ENCODE results near the gene FLNB.

FLNB gene

GRCh38 chr3:58098531-58098930 lies 90.3 kb downstream of the FLNB start:
- Mint-ChIP-seq H3K4me1 (no peaks in the 10 kb centered on the region), H3K36me3 (ENCODE audit: insufficient read depth) (peaks cover 19% of the 10 kb centered on the region), H3K27ac (ENCODE audit: low read depth) (no peak overlapping the region), H3K27me3 (no peaks in the 10 kb centered on the region), H3K9me3 (no peaks in the 10 kb centered on the region), H3K4me3 (no peak overlapping the region)
- DNase-seq (ENCODE audit: low spot score in 2 of 2) (no peak), ATAC-seq (replicated peaks; ENCODE audit: extremely low read depth, poor library complexity, severe bottlenecking) (no peak)

GRCh38 chr3:58099865-58100264 lies 91.6 kb downstream of the FLNB start:
- no peaks in the 10 kb centered on the region for H3K9me3 Mint-ChIP-seq
- peak overlapping the region; percentile 3 for H3K27ac Mint-ChIP-seq (ENCODE audit: low read depth)
- DNase-seq (ENCODE audit: low spot score in 2 of 2) = no peak
- H3K4me1 Mint-ChIP-seq = no peaks in the 10 kb centered on the region
- ATAC-seq (replicated peaks; ENCODE audit: extremely low read depth, poor library complexity, severe bottlenecking) = no peak
- peaks cover 17% of the 10 kb centered on the region for H3K36me3 Mint-ChIP-seq (ENCODE audit: insufficient read depth)
- no peak overlapping the region for H3K4me3 Mint-ChIP-seq
- no peaks in the 10 kb centered on the region for H3K27me3 Mint-ChIP-seq

GRCh38 chr3:58101499-58102389 lies 93.5 kb downstream of the FLNB start:
- H3K36me3 Mint-ChIP-seq (ENCODE audit: insufficient read depth) = peaks cover 14% of the 10 kb centered on the region
- DNase-seq (ENCODE audit: low spot score in 2 of 2) (no peak), ATAC-seq (replicated peaks; ENCODE audit: extremely low read depth, poor library complexity, severe bottlenecking) (no peak)
- H3K4me1 Mint-ChIP-seq = no peaks in the 10 kb centered on the region
- no peak overlapping the region for H3K27ac Mint-ChIP-seq (ENCODE audit: low read depth)
- no peak overlapping the region for H3K4me3 Mint-ChIP-seq
- no peaks in the 10 kb centered on the region for H3K27me3 Mint-ChIP-seq
- no peaks in the 10 kb centered on the region for H3K9me3 Mint-ChIP-seq

- no peak for ATAC-seq (replicated peaks; ENCODE audit: extremely low read depth, poor library complexity, severe bottlenecking)
- Mint-ChIP-seq H3K4me3 (no peak overlapping the region), H3K27ac (ENCODE audit: low read depth) (no peak overlapping the region), H3K36me3 (ENCODE audit: insufficient read depth) (peaks cover 14% of the 10 kb centered on the region), H3K9me3 (no peaks in the 10 kb centered on the region), H3K4me1 (no peaks in the 10 kb centered on the region), H3K27me3 (no peaks in the 10 kb centered on the region)
- DNase-seq (ENCODE audit: low spot score in 2 of 2) = no peak
Observed at GRCh38 chr3:58102390-58102750, 94.1 kb downstream of the FLNB start.

- Mint-ChIP-seq H3K4me1 (no peaks in the 10 kb centered on the region), H3K4me3 (no peak overlapping the region), H3K36me3 (ENCODE audit: insufficient read depth) (peaks cover 13% of the 10 kb centered on the region), H3K9me3 (no peaks in the 10 kb centered on the region), H3K27ac (ENCODE audit: low read depth) (no peak overlapping the region), H3K27me3 (no peaks in the 10 kb centered on the region)
- ATAC-seq (replicated peaks; ENCODE audit: extremely low read depth, poor library complexity, severe bottlenecking) = no peak
- DNase-seq (ENCODE audit: low spot score in 2 of 2) = no peak
Observed at GRCh38 chr3:58102976-58103451, 94.8 kb downstream of the FLNB start.

- Mint-ChIP-seq H3K9me3 (no peaks in the 10 kb centered on the region), H3K27me3 (no peaks in the 10 kb centered on the region), H3K4me1 (no peaks in the 10 kb centered on the region), H3K4me3 (no peak overlapping the region), H3K36me3 (ENCODE audit: insufficient read depth) (peaks cover 11% of the 10 kb centered on the region), H3K27ac (ENCODE audit: low read depth) (no peak overlapping the region)
- ATAC-seq (replicated peaks; ENCODE audit: extremely low read depth, poor library complexity, severe bottlenecking) (no peak), DNase-seq (ENCODE audit: low spot score in 2 of 2) (no peak)
Observed at GRCh38 chr3:58104151-58104550, 95.9 kb downstream of the FLNB start.

GRCh38 chr3:58104712-58105111 lies 96.5 kb downstream of the FLNB start:
- Mint-ChIP-seq H3K4me3 (no peak overlapping the region), H3K27ac (ENCODE audit: low read depth) (no peak overlapping the region)

GRCh38 chr3:58105196-58105595 lies 97.0 kb downstream of the FLNB start:
- Mint-ChIP-seq H3K27me3 (no peaks in the 10 kb centered on the region), H3K4me3 (no peak overlapping the region), H3K4me1 (no peaks in the 10 kb centered on the region), H3K36me3 (ENCODE audit: insufficient read depth) (peaks cover 13% of the 10 kb centered on the region), H3K27ac (ENCODE audit: low read depth) (no peak overlapping the region), H3K9me3 (no peaks in the 10 kb centered on the region)
- DNase-seq (ENCODE audit: low spot score in 2 of 2) (no peak), ATAC-seq (replicated peaks; ENCODE audit: extremely low read depth, poor library complexity, severe bottlenecking) (no peak)

More at GRCh38 chr3:58104712-58105111, 96.5 kb downstream of the FLNB start:
- ATAC-seq (replicated peaks; ENCODE audit: extremely low read depth, poor library complexity, severe bottlenecking) (no peak), DNase-seq (ENCODE audit: low spot score in 2 of 2) (no peak)
- Mint-ChIP-seq H3K4me1 (no peaks in the 10 kb centered on the region), H3K36me3 (ENCODE audit: insufficient read depth) (peaks cover 11% of the 10 kb centered on the region), H3K27me3 (no peaks in the 10 kb centered on the region), H3K9me3 (no peaks in the 10 kb centered on the region)

GRCh38 chr3:58106061-58106460 lies 97.8 kb downstream of the FLNB start:
- no peak for DNase-seq (ENCODE audit: low spot score in 2 of 2)
- Mint-ChIP-seq H3K27me3 (no peaks in the 10 kb centered on the region), H3K9me3 (no peaks in the 10 kb centered on the region), H3K4me3 (no peak overlapping the region), H3K4me1 (peaks cover 2% of the 10 kb centered on the region), H3K36me3 (ENCODE audit: insufficient read depth) (peaks cover 12% of the 10 kb centered on the region), H3K27ac (ENCODE audit: low read depth) (no peak overlapping the region)
- no peak for ATAC-seq (replicated peaks; ENCODE audit: extremely low read depth, poor library complexity, severe bottlenecking)

GRCh38 chr3:58106640-58107039 lies 98.4 kb downstream of the FLNB start:
- Mint-ChIP-seq H3K36me3 (ENCODE audit: insufficient read depth) (peaks cover 15% of the 10 kb centered on the region), H3K9me3 (no peaks in the 10 kb centered on the region), H3K4me3 (no peak overlapping the region), H3K27ac (ENCODE audit: low read depth) (no peak overlapping the region), H3K4me1 (peaks cover 8% of the 10 kb centered on the region), H3K27me3 (no peaks in the 10 kb centered on the region)
- no peak for DNase-seq (ENCODE audit: low spot score in 2 of 2)
- ATAC-seq (replicated peaks; ENCODE audit: extremely low read depth, poor library complexity, severe bottlenecking) = no peak

GRCh38 chr3:58107597-58107996 lies 99.4 kb downstream of the FLNB start:
- Mint-ChIP-seq H3K27me3 (no peaks in the 10 kb centered on the region), H3K4me1 (peaks cover 17% of the 10 kb centered on the region), H3K4me3 (no peak overlapping the region), H3K9me3 (no peaks in the 10 kb centered on the region), H3K27ac (ENCODE audit: low read depth) (no peak overlapping the region), H3K36me3 (ENCODE audit: insufficient read depth) (peaks cover 16% of the 10 kb centered on the region)
- ATAC-seq (replicated peaks; ENCODE audit: extremely low read depth, poor library complexity, severe bottlenecking) (no peak), DNase-seq (ENCODE audit: low spot score in 2 of 2) (no peak)

GRCh38 chr3:58109752-58110151 lies 101.5 kb downstream of the FLNB start:
- H3K27me3 Mint-ChIP-seq = no peaks in the 10 kb centered on the region
- no peak for ATAC-seq (replicated peaks; ENCODE audit: extremely low read depth, poor library complexity, severe bottlenecking)
- H3K27ac Mint-ChIP-seq (ENCODE audit: low read depth) = no peak overlapping the region
- peaks cover 19% of the 10 kb centered on the region for H3K4me1 Mint-ChIP-seq
- H3K9me3 Mint-ChIP-seq = no peaks in the 10 kb centered on the region
- no peak overlapping the region for H3K4me3 Mint-ChIP-seq
- no peak for DNase-seq (ENCODE audit: low spot score in 2 of 2)
- peaks cover 16% of the 10 kb centered on the region for H3K36me3 Mint-ChIP-seq (ENCODE audit: insufficient read depth)

- ATAC-seq (replicated peaks; ENCODE audit: extremely low read depth, poor library complexity, severe bottlenecking) (peak; percentile 27), DNase-seq (ENCODE audit: low spot score in 2 of 2) (no peak)
- Mint-ChIP-seq H3K4me3 (peak overlapping the region; percentile 29), H3K9me3 (no peaks in the 10 kb centered on the region), H3K27me3 (no peaks in the 10 kb centered on the region), H3K36me3 (ENCODE audit: insufficient read depth) (peaks cover 16% of the 10 kb centered on the region), H3K4me1 (peaks cover 37% of the 10 kb centered on the region), H3K27ac (ENCODE audit: low read depth) (peak overlapping the region; percentile 30)
Observed at GRCh38 chr3:58111513-58112184, 103.4 kb downstream of the FLNB start.

Measured in central memory CD8-positive, alpha-beta T cell (primary cell).